A549 treated with dexamethasone at 1 μM for 4 hours (cell line): Measurements from ENCODE around the gene RADX. TPM values are rescaled to one million over a fixed set of nuclear protein-coding genes. Genes with fewer than 3 reads are reported as not detected.

ENCODE experiments used
- total RNA-seq: library from RNA; stranded (reverse); fragments of 200-300 nt; extraction: Qiagen RNA extraction; gene quantifications from 5 replicates; pipeline ENCODE4 v1.2.3, GENCODE V29; 2022

The RADX gene, protein sequence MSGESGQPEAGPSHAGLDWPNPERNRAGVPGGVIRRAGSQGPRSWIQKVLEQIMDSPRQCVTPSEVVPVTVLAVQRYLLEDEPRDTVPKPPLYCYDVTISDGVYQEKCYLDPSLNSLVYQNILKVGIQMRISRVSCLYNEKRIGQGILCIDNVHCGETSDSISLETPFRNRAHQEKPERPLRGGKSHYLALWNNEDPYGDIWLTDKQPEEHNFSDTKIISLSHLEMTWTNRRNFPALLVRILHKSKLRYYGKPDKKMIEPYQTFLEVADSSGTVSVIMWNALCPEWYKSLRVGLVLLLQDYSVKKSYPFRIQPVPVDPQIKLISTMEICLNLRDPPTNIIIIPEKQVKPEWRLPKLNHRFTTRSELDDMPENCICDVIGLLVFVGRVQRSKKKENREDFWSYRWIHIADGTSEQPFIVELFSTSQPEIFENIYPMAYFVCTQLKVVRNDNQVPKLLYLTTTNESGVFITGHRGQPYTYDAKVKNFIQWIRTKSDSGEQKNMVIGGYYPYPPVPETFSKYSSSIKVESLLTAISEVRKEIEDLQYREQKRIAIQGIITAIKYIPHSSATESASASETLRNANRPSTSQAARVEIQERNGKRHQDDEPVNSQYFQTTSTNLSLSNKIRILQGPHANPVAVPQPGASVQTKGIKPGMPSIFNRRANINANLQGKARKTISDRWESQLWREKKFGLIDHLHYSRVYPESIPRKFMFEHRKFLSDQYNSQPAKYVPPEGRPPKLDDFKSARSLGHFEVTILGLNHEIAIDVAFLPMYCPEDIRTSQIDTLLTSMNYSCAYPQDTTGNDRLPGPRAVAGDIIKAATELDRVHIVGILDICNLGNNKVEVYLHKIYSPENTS
- total RNA-seq, result 0.05 to 0.17 TPM (median 0.12 TPM) in 4 of 5 replicates, not detected in the other

DNA sequence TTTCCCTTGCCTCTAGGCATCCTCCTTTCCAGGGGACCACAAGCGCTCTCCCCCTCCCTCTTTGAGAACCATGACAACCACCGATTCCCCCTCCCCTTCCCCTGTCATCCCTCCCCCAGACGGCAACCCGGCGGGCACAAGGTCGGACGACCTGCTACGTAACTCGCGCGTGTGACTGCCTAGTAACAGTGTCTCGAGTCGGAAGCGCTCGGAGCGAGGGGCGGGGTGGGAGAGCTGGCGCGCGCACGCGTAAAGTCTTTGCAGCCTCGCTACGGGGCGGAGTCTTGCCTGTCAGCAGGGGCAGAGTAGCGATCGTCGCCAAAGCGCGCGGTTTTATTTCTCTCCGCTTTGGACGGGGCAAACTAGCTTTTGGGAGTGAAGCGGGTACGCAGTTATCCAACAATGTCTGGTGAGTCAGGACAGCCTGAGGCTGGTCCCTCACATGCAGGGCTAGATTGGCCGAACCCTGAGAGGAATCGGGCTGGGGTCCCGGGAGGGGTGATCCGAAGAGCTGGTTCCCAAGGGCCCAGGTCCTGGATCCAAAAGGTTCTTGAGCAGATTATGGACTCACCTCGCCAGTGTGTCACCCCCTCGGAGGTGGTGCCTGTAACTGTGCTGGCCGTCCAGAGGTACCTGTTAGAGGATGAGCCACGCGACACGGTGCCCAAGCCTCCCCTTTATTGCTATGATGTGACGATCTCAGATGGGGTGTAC, at the start of gene RADX:
Gene RADX (plus strand): TSS at position 300 of the 714 bp plus-strand sequence. CDS start 103 bp downstream, at position 403.

DNA sequence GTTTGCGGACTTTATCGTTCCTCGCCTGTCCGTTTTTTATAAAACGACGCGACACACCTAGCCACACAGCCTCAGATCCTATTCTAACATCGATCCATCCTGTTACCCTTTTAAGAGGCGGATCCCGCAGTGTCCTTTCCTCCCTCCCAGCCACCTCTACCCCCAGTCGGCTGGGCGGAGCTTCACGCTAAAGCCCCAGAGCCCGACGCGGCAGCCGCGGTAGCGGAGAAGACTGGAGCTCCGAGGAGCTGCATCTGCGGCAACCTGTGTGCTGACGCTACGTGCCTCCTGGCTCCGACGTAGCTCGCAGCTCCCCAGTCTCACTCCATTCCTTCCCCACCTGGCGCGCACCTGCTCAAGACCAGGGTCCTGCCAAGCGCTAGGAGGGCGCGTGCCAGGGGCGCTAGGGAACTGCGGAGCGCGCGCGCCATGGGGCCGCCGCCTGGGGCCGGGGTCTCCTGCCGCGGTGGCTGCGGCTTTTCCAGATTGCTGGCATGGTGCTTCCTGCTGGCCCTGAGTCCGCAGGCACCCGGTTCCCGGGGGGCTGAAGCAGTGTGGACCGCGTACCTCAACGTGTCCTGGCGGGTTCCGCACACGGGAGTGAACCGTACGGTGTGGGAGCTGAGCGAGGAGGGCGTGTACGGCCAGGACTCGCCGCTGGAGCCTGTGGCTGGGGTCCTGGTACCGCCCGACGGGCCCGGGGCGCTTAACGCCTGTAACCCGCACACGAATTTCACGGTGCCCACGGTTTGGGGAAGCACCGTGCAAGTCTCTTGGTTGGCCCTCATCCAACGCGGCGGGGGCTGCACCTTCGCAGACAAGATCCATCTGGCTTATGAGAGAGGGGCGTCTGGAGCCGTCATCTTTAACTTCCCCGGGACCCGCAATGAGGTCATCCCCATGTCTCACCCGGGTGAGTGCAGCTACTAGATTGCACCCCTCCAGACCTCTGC, 115.0 kb downstream of the RADX start, which contains the start of gene RNF128:
Gene RNF128 (plus strand): TSS at position 217 of the 953 bp plus-strand sequence. CDS start 213 bp downstream, at position 430.

Other genes with a start within 250 kb of the RADX start
- 0.03 to 0.06 TPM (median 0.05 TPM) in 3 of 5 replicates, not detected in the others for gene RNF128, start 114.7 kb downstream of the RADX start, total RNA-seq
- 0.99 to 1.8 TPM (median 1.5 TPM) in 5 replicates for gene TBC1D8B, start 190.7 kb downstream of the RADX start, total RNA-seq